Nephron progenitor cell (in vitro differentiated cells): ENCODE data around the gene LRRC55.
A peak's percentile ranks its signal among the peaks of the same experiment; 100 is the strongest.

Source experiments
- DNase-seq: peaks from one replicate; pipeline ENCODE4 v3.0.0; 2021
- H3K27ac Mint-ChIP-seq: 2 replicates; pipeline ENCODE4 v1.8.0; 2021; ENCODE audit warnings: mild to moderate bottlenecking, moderate library complexity, mixed read lengths
- H3K27me3 Mint-ChIP-seq: 2 replicates; pipeline ENCODE4 v1.8.0; 2021; ENCODE audit warnings: mild to moderate bottlenecking, low read depth, mixed read lengths; ENCODE audit not compliant: poor library complexity
- H3K36me3 Mint-ChIP-seq: 2 replicates; pipeline ENCODE4 v1.8.0; 2021; ENCODE audit warnings: low read depth, mixed read lengths
- H3K4me1 Mint-ChIP-seq: 2 replicates; pipeline ENCODE4 v1.8.0; 2021; ENCODE audit warnings: mixed read lengths
- H3K4me3 Mint-ChIP-seq: 2 replicates; pipeline ENCODE4 v1.8.0; 2021; ENCODE audit warnings: mild to moderate bottlenecking, moderate library complexity, mixed read lengths
- H3K9me3 Mint-ChIP-seq: 2 replicates; pipeline ENCODE4 v1.8.0; 2021; ENCODE audit warnings: mild to moderate bottlenecking, moderate library complexity, mixed read lengths
- CTCF ChIP-seq: fragments of 200-600 bp; sonication (generic); IDR thresholded peaks from 2 replicates; pipeline ENCODE4 v1.5.0; 2021; ENCODE audit warnings: antibody characterized with exemption

LRRC55 gene

GRCh38 chr11:57210781-57211180, 29.0 kb downstream of the LRRC55 start:
- H3K4me3 Mint-ChIP-seq, result peak overlapping the region; percentile 53
- H3K4me1 Mint-ChIP-seq, result peaks cover 43% of the 10 kb centered on the region
- peak; percentile 38 for DNase-seq
- H3K27ac Mint-ChIP-seq, result peak overlapping the region; percentile 77
- TF ChIP-seq CTCF, result no peak
- no peaks in the 10 kb centered on the region for H3K9me3 Mint-ChIP-seq
- no peaks in the 10 kb centered on the region for H3K36me3 Mint-ChIP-seq
- peaks cover 3% of the 10 kb centered on the region for H3K27me3 Mint-ChIP-seq

DNA sequence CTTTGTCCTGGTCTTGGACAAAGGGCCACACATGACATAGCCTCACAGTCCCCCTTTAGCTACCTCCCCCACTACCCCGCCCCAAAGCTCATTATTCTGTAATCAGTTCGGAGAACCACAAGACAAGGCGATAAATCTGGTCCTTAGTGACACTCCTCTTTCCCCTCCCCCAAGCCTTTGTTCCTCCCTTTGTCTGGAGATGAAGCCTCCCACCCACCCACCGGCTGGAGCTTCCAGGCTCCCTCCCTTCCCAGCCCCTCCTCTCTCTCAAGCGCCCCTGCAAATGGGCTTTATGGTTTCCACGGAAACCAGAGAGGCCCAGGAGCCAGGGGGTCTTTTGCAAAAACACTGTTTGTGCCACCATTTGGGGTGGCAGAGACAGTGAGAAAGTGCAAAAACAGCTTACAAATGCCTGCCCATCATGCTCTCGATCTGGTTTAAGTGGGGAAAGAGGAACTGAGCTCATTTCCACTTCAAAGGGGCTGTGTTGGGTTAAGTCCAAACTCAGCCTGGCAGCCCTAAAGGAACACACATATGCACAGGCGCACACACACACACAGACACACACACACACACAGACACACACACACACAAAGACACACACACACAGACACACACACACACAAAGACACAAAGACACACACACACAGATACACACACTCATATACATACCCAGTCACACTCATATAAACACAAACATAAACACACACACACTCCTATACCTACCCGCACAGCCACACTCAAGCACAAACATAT, 31.8 kb downstream of the LRRC55 start:
- H3K4me3 Mint-ChIP-seq, result no peak overlapping the region
- peaks cover 3% of the 10 kb centered on the region for H3K27me3 Mint-ChIP-seq
- H3K27ac Mint-ChIP-seq, result no peak overlapping the region
- H3K36me3 Mint-ChIP-seq, result no peaks in the 10 kb centered on the region
- H3K4me1 Mint-ChIP-seq, result peaks cover 40% of the 10 kb centered on the region
- H3K9me3 Mint-ChIP-seq, result no peaks in the 10 kb centered on the region
- DNase-seq, result peak; percentile 70
- no peak for TF ChIP-seq CTCF

GRCh38 chr11:57214098-57214417, 32.3 kb downstream of the LRRC55 start:
- Mint-ChIP-seq H3K36me3 (no peaks in the 10 kb centered on the region), H3K27ac (no peak overlapping the region), H3K4me3 (no peak overlapping the region), H3K9me3 (no peaks in the 10 kb centered on the region), H3K4me1 (peaks cover 39% of the 10 kb centered on the region), H3K27me3 (peaks cover 3% of the 10 kb centered on the region)
- TF ChIP-seq CTCF, result no peak
- DNase-seq, result no peak

- no peak overlapping the region for H3K27ac Mint-ChIP-seq
These were observed 32.7 kb downstream of the LRRC55 start for GRCh38 chr11:57214494-57214893.

DNA sequence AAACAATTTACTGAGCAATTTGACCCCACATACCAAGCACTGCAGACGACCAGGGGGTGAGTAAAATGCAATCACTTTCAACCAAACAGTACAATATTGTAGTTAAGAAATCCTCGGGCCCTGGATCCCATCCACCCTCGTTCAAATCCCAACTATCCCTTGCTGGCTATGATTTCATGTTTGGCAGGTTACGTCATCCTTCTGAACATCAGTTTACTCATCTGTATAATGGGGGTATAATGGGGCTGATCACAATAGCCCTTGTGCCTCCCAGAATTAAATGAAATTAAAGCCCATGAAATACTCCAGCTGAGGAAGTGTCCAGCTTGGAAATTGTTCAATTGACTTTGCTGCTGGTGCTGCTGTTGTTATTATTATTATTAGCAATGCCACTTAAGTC, 34.7 kb downstream of the LRRC55 start:
- peaks cover 29% of the 10 kb centered on the region for H3K4me1 Mint-ChIP-seq
- no peaks in the 10 kb centered on the region for H3K9me3 Mint-ChIP-seq
- no peak overlapping the region for H3K27ac Mint-ChIP-seq
- TF ChIP-seq CTCF, result no peak
- no peak overlapping the region for H3K4me3 Mint-ChIP-seq
- no peak for DNase-seq
- no peaks in the 10 kb centered on the region for H3K27me3 Mint-ChIP-seq
- H3K36me3 Mint-ChIP-seq, result no peaks in the 10 kb centered on the region

More at GRCh38 chr11:57214494-57214893, 32.7 kb downstream of the LRRC55 start:
- no peak for DNase-seq
- H3K27me3 Mint-ChIP-seq, result peaks cover 3% of the 10 kb centered on the region
- H3K4me1 Mint-ChIP-seq, result peaks cover 39% of the 10 kb centered on the region
- no peak for TF ChIP-seq CTCF
- H3K4me3 Mint-ChIP-seq, result no peak overlapping the region
- H3K9me3 Mint-ChIP-seq, result no peaks in the 10 kb centered on the region
- no peaks in the 10 kb centered on the region for H3K36me3 Mint-ChIP-seq

GRCh38 chr11:57217053-57217452, 35.3 kb downstream of the LRRC55 start:
- Mint-ChIP-seq H3K4me3 (no peak overlapping the region), H3K36me3 (no peaks in the 10 kb centered on the region)

More at GRCh38 chr11:57217053-57217452, 35.3 kb downstream of the LRRC55 start:
- DNase-seq, result no peak
- H3K27me3 Mint-ChIP-seq, result no peaks in the 10 kb centered on the region
- no peaks in the 10 kb centered on the region for H3K9me3 Mint-ChIP-seq
- peak overlapping the region; percentile 68 for H3K27ac Mint-ChIP-seq
- peaks cover 27% of the 10 kb centered on the region for H3K4me1 Mint-ChIP-seq
- TF ChIP-seq CTCF, result no peak
